HepG2 (cell line): ENCODE data around the gene ITGAV. TPM values are rescaled to one million over a fixed set of nuclear protein-coding genes. Genes with fewer than 3 reads are reported as not detected.

ENCODE experiments used
- KDM2A ChIP-seq: sonication (generic); formaldehyde crosslinking; IDR thresholded peaks from 2 replicates; pipeline ENCODE4 v1.4.0; 2020; ENCODE audit warnings: low read depth, missing genetic modification reagents, borderline replicate concordance
- MTF2 ChIP-seq: sonication (generic); formaldehyde crosslinking; IDR thresholded peaks from 2 replicates; pipeline ENCODE4 v1.5.0; 2020; ENCODE audit warnings: missing genetic modification reagents, borderline replicate concordance
- MXD4 ChIP-seq: IDR thresholded peaks from 2 replicates; pipeline ENCODE4 v1.6.1; 2016; ENCODE audit warnings: mild to moderate bottlenecking, missing biosample characterization, missing genetic modification reagents
- NFE2L1 ChIP-seq: sonication (generic); formaldehyde crosslinking; IDR thresholded peaks from 2 replicates; pipeline ENCODE4 v1.4.0; 2020; ENCODE audit warnings: missing genetic modification reagents, mild to moderate bottlenecking, borderline replicate concordance
- PITX1 ChIP-seq: sonication (generic); formaldehyde crosslinking; IDR thresholded peaks from 2 replicates; pipeline ENCODE4 v1.5.1; 2020; ENCODE audit warnings: mild to moderate bottlenecking, missing genetic modification reagents
- SOX6 ChIP-seq, 2 experiments: fragments of 450-650 bp in 1 of 2; sonication (generic) in 1 of 2; formaldehyde crosslinking in 1 of 2; IDR thresholded peaks; 2 replicates each; pipeline versions ENCODE4 v1.4.0 to v1.6.1; 2017 to 2020; ENCODE audit warnings: antibody characterized with exemption in 1 of 2, mild to moderate bottlenecking in 1 of 2, missing genetic modification reagents in 1 of 2
- THAP7 ChIP-seq: sonication (generic); formaldehyde crosslinking; IDR thresholded peaks from 2 replicates; pipeline ENCODE4 v1.8.1; 2023; ENCODE audit warnings: mild to moderate bottlenecking, missing genetic modification reagents
- TOPORS ChIP-seq: sonication (generic); formaldehyde crosslinking; IDR thresholded peaks from 2 replicates; pipeline ENCODE4 v1.8.0; 2023; ENCODE audit warnings: mild to moderate bottlenecking, missing genetic modification reagents
- YEATS2 ChIP-seq: sonication (generic); formaldehyde crosslinking; IDR thresholded peaks from 2 replicates; pipeline ENCODE4 v1.4.0; 2020; ENCODE audit warnings: missing genetic modification reagents, borderline replicate concordance
- ZNF160 ChIP-seq: sonication (generic); formaldehyde crosslinking; IDR thresholded peaks from 2 replicates; pipeline ENCODE4 v1.8.0; 2022; ENCODE audit warnings: mild to moderate bottlenecking, inconsistent platforms, missing genetic modification reagents
- ZNF605 ChIP-seq: sonication (generic); formaldehyde crosslinking; IDR thresholded peaks from 2 replicates; pipeline ENCODE4 v1.8.0; 2022; ENCODE audit warnings: mild to moderate bottlenecking, missing genetic modification reagents
- polyA plus RNA-seq, 8 experiments: library from polyadenylated mRNA; depleted of rRNA in 3 of 8; stranded (reverse) in 7 of 8; unstranded in 1 of 8; fragments of >200 nt; fragmentation: Illumina TruSeq in 4 of 8; extraction: Trizol in 4 of 8; gene quantifications; 2 replicates each; pipeline versions ENCODE4 v1.2.1 to v1.2.3, GENCODE V29; 2011 to 2016; ENCODE audit warnings: low read depth in 4 of 8, missing spikeins in 1 of 8, mixed read lengths in 1 of 8; ENCODE audit not compliant: insufficient read depth in 1 of 8
- total RNA-seq, 5 experiments: library from RNA; depleted of rRNA; stranded (reverse); fragments of >200 nt; fragmentation: Illumina TruSeq; extraction: Trizol; gene quantifications; 2 replicates each; pipeline ENCODE4 v1.2.3, GENCODE V29; 2016; ENCODE audit warnings: low read depth in 1 of 5
- TF ChIP-seq, protein P1 (sequence below): sonication (generic); formaldehyde crosslinking; IDR thresholded peaks from 2 replicates; pipeline ENCODE4 v1.8.0; 2022; ENCODE audit warnings: mild to moderate bottlenecking, missing genetic modification reagents, borderline replicate concordance
- TF ChIP-seq, protein P2 (sequence below): sonication (generic); formaldehyde crosslinking; IDR thresholded peaks from 2 replicates; pipeline ENCODE4 v1.5.0; 2020; ENCODE audit warnings: mild to moderate bottlenecking, missing genetic modification reagents, moderate library complexity
- TF ChIP-seq, protein P3 (sequence below): sonication (generic); formaldehyde crosslinking; IDR thresholded peaks from 2 replicates; pipeline ENCODE4 v1.5.0; 2020; ENCODE audit warnings: missing genetic modification reagents
- TF ChIP-seq, protein P4 (sequence below): sonication (generic); formaldehyde crosslinking; IDR thresholded peaks from 2 replicates; pipeline ENCODE4 v1.4.0; 2020; ENCODE audit warnings: low read depth, mild to moderate bottlenecking, missing genetic modification reagents
- TF ChIP-seq, protein P5 (sequence below): sonication (generic); formaldehyde crosslinking; IDR thresholded peaks from 2 replicates; pipeline ENCODE4 v1.4.0; 2020; ENCODE audit warnings: missing genetic modification reagents
- TF ChIP-seq, protein P6 (sequence below): sonication (generic); formaldehyde crosslinking; IDR thresholded peaks from 2 replicates; pipeline ENCODE4 v1.5.0; 2020; ENCODE audit warnings: mild to moderate bottlenecking, low read depth, missing genetic modification reagents, borderline replicate concordance

Gene ITGAV
- total and polyA plus RNA-seq, 2 of the 13 experiments (the other 11 are each of a cell fraction or from before 2014, with no cell fraction given) = 59.1 to 60.4 TPM

- TF ChIP-seq TOPORS (CRISPR knock-in tag) (no peak), SOX6 (IDR thresholded peaks at IDR 0.05) (no peak), SOX6 (CRISPR knock-in tag; IDR thresholded peaks at IDR 0.05) (no peak), KDM2A (no peak), NFE2L1 (CRISPR knock-in tag) (no peak), PITX1 (CRISPR knock-in tag) (no peak), ZNF160 (no peak), THAP7 (CRISPR knock-in tag) (no peak), MTF2 (CRISPR knock-in tag) (no peak), ZNF605 (CRISPR knock-in tag) (no peak), YEATS2 (CRISPR knock-in tag) (no peak), MXD4 (CRISPR knock-in tag) (no peak)
- TF ChIP-seq, protein P1, sequence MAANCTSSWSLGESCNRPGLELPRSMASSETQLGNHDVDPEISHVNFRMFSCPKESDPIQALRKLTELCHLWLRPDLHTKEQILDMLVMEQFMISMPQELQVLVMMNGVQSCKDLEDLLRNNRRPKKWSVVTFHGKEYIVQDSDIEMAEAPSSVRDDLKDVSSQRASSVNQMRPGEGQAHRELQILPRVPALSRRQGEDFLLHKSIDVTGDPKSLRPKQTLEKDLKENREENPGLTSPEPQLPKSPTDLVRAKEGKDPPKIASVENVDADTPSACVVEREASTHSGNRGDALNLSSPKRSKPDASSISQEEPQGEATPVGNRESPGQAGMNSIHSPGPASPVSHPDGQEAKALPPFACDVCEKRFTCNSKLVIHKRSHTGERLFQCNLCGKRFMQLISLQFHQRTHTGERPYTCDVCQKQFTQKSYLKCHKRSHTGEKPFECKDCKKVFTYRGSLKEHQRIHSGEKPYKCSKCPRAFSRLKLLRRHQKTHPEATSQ (CRISPR knock-in tag) = no peak
- TF ChIP-seq, protein P2, sequence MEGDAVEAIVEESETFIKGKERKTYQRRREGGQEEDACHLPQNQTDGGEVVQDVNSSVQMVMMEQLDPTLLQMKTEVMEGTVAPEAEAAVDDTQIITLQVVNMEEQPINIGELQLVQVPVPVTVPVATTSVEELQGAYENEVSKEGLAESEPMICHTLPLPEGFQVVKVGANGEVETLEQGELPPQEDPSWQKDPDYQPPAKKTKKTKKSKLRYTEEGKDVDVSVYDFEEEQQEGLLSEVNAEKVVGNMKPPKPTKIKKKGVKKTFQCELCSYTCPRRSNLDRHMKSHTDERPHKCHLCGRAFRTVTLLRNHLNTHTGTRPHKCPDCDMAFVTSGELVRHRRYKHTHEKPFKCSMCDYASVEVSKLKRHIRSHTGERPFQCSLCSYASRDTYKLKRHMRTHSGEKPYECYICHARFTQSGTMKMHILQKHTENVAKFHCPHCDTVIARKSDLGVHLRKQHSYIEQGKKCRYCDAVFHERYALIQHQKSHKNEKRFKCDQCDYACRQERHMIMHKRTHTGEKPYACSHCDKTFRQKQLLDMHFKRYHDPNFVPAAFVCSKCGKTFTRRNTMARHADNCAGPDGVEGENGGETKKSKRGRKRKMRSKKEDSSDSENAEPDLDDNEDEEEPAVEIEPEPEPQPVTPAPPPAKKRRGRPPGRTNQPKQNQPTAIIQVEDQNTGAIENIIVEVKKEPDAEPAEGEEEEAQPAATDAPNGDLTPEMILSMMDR = no peak
- TF ChIP-seq, protein P3, sequence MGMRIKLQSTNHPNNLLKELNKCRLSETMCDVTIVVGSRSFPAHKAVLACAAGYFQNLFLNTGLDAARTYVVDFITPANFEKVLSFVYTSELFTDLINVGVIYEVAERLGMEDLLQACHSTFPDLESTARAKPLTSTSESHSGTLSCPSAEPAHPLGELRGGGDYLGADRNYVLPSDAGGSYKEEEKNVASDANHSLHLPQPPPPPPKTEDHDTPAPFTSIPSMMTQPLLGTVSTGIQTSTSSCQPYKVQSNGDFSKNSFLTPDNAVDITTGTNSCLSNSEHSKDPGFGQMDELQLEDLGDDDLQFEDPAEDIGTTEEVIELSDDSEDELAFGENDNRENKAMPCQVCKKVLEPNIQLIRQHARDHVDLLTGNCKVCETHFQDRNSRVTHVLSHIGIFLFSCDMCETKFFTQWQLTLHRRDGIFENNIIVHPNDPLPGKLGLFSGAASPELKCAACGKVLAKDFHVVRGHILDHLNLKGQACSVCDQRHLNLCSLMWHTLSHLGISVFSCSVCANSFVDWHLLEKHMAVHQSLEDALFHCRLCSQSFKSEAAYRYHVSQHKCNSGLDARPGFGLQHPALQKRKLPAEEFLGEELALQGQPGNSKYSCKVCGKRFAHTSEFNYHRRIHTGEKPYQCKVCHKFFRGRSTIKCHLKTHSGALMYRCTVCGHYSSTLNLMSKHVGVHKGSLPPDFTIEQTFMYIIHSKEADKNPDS (CRISPR knock-in tag) = no peak
- TF ChIP-seq, protein P4, sequence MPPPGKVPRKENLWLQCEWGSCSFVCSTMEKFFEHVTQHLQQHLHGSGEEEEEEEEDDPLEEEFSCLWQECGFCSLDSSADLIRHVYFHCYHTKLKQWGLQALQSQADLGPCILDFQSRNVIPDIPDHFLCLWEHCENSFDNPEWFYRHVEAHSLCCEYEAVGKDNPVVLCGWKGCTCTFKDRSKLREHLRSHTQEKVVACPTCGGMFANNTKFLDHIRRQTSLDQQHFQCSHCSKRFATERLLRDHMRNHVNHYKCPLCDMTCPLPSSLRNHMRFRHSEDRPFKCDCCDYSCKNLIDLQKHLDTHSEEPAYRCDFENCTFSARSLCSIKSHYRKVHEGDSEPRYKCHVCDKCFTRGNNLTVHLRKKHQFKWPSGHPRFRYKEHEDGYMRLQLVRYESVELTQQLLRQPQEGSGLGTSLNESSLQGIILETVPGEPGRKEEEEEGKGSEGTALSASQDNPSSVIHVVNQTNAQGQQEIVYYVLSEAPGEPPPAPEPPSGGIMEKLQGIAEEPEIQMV = no peak
- TF ChIP-seq, protein P5, sequence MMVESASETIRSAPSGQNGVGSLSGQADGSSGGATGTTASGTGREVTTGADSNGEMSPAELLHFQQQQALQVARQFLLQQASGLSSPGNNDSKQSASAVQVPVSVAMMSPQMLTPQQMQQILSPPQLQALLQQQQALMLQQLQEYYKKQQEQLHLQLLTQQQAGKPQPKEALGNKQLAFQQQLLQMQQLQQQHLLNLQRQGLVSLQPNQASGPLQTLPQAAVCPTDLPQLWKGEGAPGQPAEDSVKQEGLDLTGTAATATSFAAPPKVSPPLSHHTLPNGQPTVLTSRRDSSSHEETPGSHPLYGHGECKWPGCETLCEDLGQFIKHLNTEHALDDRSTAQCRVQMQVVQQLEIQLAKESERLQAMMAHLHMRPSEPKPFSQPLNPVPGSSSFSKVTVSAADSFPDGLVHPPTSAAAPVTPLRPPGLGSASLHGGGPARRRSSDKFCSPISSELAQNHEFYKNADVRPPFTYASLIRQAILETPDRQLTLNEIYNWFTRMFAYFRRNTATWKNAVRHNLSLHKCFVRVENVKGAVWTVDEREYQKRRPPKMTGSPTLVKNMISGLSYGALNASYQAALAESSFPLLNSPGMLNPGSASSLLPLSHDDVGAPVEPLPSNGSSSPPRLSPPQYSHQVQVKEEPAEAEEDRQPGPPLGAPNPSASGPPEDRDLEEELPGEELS (CRISPR knock-in tag) = no peak
- TF ChIP-seq, protein P6, sequence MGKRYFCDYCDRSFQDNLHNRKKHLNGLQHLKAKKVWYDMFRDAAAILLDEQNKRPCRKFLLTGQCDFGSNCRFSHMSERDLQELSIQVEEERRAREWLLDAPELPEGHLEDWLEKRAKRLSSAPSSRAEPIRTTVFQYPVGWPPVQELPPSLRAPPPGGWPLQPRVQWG (CRISPR knock-in tag) = no peak
Measured at GRCh38 chr2:186575302-186575701, 14.6 kb upstream of the ITGAV start (continued).
